ENCODE data around the gene CRY1.
A peak's percentile ranks its signal among the peaks of the same experiment; 100 is the strongest.

The CRY1 gene

GRCh38 chr12:107093417-107094182 is at the start of gene CRY1:
Gene CRY1 (minus strand): TSS chr12:107093549. CDS start chr12:107092961, 588 bp downstream.
- peak; percentile 92 to 93 for DNase-seq

DNA sequence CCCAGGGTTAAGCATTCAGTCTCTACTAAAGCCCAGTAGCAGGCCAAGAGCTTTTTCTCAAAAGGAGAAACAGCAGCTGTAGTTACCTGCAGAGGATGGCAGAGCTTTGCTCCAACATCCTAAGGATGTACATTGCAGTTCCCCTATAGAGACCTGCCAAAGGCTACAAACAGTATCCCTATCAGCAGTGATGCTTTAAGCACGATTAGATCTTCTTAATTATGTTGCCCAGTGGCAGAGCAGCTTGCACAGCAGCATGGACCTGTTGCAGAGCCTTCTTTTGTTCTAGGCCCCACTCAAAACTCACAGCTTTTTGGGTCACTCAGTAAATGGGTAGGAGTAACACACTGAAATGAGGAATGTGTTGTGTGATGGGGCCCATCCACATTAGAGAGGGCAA is 46.4 kb upstream of the CRY1 start:
- no peak for DNase-seq

DNA sequence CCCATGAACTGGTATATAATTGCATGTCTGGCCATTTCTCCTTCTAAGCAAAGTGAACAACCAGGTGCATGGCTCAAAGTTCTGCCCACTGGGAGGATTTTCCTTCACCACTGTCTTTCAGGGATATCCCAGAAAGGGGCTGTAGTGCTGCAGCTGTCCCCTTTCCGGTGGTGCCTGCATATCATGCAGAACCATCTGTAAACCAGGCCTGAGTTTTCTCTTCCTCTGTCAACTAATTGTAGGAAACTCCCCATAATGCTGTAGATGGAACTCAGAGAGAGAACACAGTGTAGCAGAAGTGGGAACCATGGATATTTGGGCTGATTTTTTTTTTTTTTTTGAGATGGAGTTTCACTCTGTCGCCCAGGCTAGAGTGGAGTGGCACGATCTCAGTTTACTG is 45.6 kb upstream of the CRY1 start:
- no peak for DNase-seq

- DNase-seq = no peak
Measured at GRCh38 chr12:107135177-107135576, 41.8 kb upstream of the CRY1 start.

DNA sequence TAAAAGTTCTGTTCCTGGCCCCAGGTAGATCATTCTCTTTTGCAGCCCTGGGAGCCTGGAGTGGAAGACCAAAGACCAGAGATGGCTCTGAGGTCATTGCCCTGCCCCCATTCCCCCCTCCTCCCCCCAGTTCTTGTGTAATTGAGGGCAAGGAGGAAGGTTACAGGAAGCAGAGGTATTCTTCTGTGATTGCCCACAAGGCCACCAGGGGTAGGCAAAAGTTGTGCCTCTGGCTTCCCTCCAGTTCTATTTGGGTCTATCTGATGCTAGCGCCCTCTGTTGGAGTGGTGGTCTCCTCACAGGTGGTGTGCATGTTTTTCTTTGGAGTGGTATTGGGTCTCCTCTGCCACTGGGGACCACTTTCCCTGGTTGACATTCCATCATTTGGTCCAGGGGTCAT is 41.2 kb upstream of the CRY1 start:
- DNase-seq = peak; percentile 32 to 36

DNA sequence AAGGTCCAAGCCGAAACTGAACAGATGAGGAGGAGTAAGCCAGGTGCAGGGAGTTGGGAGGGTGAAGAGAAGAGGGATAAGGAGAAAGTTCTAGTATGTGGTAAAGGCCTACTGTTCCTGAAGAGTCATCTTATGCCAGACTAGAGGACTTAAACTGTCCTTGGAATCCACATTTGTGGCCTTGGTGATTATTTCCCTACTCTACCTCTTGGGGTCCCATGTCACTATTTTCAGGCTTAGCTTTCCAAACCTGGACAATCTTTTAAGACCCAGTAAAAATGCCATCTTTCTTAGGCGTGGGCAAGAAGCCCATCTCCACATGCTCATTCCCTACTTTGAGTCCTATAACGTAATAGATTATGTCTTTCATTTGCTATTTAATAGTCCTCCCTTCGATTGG is 40.1 kb upstream of the CRY1 start:
- no peak for DNase-seq

GRCh38 chr12:107131832-107132616 is 38.7 kb upstream of the CRY1 start:
- peak in 1 of 2 donors; percentile 54 for DNase-seq

GRCh38 chr12:107130830-107131611 is 37.7 kb upstream of the CRY1 start:
- DNase-seq = no peak

- no peak for DNase-seq
Measured at GRCh38 chr12:107129315-107129930, 36.1 kb upstream of the CRY1 start.

DNA sequence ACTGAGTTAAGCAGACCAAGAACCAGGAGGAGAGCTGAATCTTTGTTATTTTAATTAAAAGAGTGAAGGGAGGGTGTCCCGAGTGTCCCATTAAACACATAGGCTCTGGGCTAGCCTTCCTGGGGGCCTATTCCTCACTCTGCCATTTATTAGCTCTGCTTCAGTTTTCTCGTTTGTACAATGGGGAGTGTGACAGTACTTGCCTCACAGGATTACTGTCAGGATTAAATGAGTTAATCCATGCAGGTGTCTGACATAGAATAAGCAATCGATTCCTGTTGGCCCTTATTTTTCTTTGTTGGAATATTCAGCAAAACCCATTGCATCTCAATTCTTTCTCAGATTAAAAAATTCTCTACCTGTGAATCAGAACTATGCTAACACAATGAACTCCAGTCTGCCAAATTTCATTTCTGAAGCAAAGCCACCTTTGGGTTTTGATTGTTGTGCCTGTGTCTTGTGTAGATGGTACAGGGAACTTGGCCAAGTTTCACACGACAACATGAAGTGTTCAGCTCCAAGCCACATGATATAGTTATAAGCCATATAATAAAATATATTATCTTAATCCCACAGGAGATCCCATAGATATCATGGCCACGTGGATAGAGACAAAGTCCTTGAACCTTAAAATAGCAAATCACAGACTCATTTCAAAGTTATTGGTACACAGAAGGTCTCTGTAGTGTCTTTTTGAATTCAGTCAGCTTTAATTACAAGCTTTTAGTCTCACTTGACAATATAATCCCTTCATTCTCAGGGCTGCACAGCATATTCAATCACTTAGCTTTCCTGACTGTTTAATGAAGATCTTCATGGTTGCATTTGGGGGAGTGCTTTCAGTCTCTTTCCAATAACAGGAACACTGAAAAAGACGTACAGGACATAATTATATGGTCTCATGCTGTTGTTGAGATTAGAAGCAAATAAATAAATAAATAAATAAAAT is 34.4 kb upstream of the CRY1 start:
- DNase-seq = no peak

GRCh38 chr12:107126796-107127481 is 33.6 kb upstream of the CRY1 start:
- no peak for DNase-seq

- DNase-seq = no peak
Measured at GRCh38 chr12:107125833-107126232, 32.5 kb upstream of the CRY1 start.

GRCh38 chr12:107122452-107122958 is 29.2 kb upstream of the CRY1 start:
- no peak for DNase-seq

DNA sequence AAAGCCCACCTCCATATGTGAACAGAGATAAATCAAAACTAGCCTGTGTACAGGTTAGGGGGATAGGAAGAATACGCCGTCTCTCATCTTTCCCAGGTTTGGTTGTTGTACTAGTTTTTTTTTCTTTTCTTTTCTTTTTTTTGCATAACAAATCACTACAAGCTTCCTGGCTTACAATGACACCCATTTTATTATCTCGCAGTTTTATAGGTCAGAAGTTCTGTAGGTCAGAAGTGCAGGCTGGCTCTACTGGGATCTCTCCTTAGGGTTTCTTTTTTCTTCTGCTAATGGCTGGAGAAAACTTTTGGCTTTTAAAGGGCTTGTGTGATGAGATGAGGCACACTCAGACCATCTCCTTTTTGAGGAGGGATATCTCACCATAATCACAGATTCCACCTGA is 25.7 kb upstream of the CRY1 start:
- DNase-seq = no peak

DNA sequence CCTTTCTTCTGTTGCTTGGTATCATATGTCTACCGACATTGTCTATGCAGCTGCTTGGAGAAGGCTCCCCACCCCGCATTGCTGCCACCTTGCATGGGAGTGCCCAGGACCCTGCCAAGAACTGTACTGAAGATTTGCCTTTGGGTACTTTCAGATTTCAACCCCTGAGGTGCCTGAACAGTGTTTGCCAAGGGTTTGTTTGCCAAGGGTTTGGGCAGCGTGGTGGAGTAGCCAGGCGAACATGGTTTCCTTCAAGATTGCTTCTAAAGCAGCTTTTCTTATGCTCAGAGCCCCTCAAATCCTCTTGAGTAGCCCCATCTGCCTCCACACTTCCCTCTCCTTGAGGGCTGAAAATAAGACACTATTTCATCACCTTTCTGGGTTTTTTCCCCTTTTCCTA is 25.3 kb upstream of the CRY1 start:
- no peak for DNase-seq

- no peak for DNase-seq
Measured at GRCh38 chr12:107115119-107115518, 21.8 kb upstream of the CRY1 start.

- DNase-seq = no peak
Measured at GRCh38 chr12:107111314-107111713, 18.0 kb upstream of the CRY1 start.

GRCh38 chr12:107109726-107110719 is 16.7 kb upstream of the CRY1 start:
- no peak for DNase-seq

- no peak for DNase-seq
Measured at GRCh38 chr12:107108995-107109508, 15.7 kb upstream of the CRY1 start.
